Measurements from ENCODE around the gene FRMD4A. TPM values are rescaled to one million over a fixed set of nuclear protein-coding genes. Genes with fewer than 3 reads are reported as not detected.

FRMD4A gene
- total and polyA plus RNA-seq, 12 donors: 17.4 to 43.4 (median 30.3) TPM

DNA sequence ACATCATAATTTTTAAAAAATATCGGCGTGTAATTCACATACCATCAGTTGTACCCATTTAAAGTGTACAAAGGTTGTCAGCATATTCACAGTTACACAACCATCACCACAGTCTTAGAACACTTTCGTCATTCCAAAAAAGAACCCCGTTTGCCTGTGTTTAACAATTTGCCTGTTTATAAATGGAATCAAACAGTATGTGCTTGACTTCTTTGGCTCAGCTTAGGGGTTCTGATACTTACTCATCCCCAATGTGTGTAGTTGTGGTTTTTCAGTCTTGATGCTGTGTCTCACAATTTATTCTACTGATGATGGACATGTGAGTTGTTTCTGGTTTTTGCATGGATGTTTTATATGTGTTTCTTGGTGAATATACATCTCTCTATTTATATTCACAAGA lies 693.9 kb downstream of the FRMD4A start:
- peak overlapping the region in 1 of 10 donors; percentile 11 for H3K27ac ChIP-seq
- DNase-seq (no peak), ATAC-seq (no peak)
- peaks cover 0 to 40% (median 19%) of the 10 kb centered on the region in 9 donors for H3K4me1 ChIP-seq
- intact Hi-C loops (cut with DNase I): no loop called here
- H3K9me3 ChIP-seq: peaks cover 0 to 3% (median 0%) of the 10 kb centered on the region in 11 donors
- H3K4me3 ChIP-seq: no peak overlapping the region
- TF ChIP-seq, protein P1, sequence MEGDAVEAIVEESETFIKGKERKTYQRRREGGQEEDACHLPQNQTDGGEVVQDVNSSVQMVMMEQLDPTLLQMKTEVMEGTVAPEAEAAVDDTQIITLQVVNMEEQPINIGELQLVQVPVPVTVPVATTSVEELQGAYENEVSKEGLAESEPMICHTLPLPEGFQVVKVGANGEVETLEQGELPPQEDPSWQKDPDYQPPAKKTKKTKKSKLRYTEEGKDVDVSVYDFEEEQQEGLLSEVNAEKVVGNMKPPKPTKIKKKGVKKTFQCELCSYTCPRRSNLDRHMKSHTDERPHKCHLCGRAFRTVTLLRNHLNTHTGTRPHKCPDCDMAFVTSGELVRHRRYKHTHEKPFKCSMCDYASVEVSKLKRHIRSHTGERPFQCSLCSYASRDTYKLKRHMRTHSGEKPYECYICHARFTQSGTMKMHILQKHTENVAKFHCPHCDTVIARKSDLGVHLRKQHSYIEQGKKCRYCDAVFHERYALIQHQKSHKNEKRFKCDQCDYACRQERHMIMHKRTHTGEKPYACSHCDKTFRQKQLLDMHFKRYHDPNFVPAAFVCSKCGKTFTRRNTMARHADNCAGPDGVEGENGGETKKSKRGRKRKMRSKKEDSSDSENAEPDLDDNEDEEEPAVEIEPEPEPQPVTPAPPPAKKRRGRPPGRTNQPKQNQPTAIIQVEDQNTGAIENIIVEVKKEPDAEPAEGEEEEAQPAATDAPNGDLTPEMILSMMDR (IDR thresholded peaks at IDR 0.05): no peak
- WGBS, 2 donors: 95 to 96% methylated on average over 4 of the region's 4 CpGs
- H3K27me3 ChIP-seq: no peaks in the 10 kb centered on the region
- H3K36me3 ChIP-seq: peaks cover 0 to 39% (median 0%) of the 10 kb centered on the region in 9 donors

DNA sequence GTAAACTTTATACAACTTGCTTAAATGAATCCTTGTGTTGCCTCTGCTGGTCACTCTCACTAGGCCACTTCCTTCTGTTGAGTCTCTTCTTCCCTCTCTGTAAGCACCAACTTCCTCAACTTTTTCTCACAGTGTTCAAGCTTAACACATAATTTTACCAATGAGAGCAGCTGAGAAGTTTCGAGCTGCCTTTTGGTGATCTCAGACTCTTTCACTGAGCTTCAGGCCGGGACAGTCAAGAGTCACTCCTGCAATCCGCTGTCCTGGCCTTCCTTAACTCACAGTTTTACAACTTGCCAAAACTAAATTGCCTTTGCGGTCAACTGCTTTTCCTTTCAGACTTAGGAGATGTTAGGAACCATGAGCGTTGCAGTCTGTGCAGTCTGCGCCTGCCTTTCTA lies 696.5 kb downstream of the FRMD4A start:
- Histone ChIP-seq H3K9me3 (no peaks in the 10 kb centered on the region), H3K4me3 (no peak overlapping the region), H3K4me1 (peaks cover 0 to 48% (median 19%) of the 10 kb centered on the region in 9 donors), H3K27ac (peak overlapping the region; percentile 59 to 91 (median 82)), H3K27me3 (no peaks in the 10 kb centered on the region), H3K36me3 (peaks cover 0 to 46% (median 0%) of the 10 kb centered on the region in 9 donors)
- WGBS, 2 donors: 74 to 75% methylated on average over 6 of the region's 6 CpGs
- intact Hi-C loops (cut with DNase I): no loop called here
- DNase-seq: peak in 1 of 2 donors; percentile 32
- ATAC-seq: peak; percentile 42 to 76 (median 50)
- TF ChIP-seq, protein P1 (IDR thresholded peaks at IDR 0.05): no peak

DNA sequence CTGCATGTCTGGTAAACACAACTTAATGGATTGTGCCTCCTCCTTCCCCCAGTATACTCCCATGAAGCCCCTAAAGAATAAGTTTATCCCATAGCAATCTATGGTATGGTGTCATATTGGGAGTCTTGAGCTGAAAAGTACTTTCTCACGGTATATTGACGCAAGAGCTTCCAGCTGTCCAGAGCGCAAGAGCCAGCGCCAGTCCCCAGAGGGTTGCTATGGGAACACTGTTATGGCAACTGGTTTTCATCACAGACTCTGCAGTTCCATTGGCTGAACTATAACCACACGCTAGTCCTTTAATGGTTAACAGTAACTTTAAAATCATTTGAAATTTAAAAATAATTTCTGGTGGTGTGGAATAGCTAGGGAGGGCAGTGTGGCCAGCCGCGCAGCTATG lies 697.0 kb downstream of the FRMD4A start:
- DNase-seq: peak; percentile 76 to 84
- ATAC-seq: peak; percentile 88 to 92 (median 92)
- peaks cover 0 to 44% (median 0%) of the 10 kb centered on the region in 9 donors for H3K36me3 ChIP-seq
- H3K9me3 ChIP-seq: no peaks in the 10 kb centered on the region
- peak overlapping the region in 2 of 10 donors; percentile 6 to 7 for H3K4me3 ChIP-seq
- peak overlapping the region; percentile 66 to 94 (median 84) for H3K27ac ChIP-seq
- H3K4me1 ChIP-seq: peaks cover 0 to 48% (median 19%) of the 10 kb centered on the region in 9 donors
- TF ChIP-seq, protein P1 (IDR thresholded peaks at IDR 0.05): no peak
- no peaks in the 10 kb centered on the region for H3K27me3 ChIP-seq
- intact Hi-C loops (cut with DNase I): no loop called here
- 65 to 73% methylated on average over 7 of the region's 7 CpGs for WGBS, 2 donors

DNA sequence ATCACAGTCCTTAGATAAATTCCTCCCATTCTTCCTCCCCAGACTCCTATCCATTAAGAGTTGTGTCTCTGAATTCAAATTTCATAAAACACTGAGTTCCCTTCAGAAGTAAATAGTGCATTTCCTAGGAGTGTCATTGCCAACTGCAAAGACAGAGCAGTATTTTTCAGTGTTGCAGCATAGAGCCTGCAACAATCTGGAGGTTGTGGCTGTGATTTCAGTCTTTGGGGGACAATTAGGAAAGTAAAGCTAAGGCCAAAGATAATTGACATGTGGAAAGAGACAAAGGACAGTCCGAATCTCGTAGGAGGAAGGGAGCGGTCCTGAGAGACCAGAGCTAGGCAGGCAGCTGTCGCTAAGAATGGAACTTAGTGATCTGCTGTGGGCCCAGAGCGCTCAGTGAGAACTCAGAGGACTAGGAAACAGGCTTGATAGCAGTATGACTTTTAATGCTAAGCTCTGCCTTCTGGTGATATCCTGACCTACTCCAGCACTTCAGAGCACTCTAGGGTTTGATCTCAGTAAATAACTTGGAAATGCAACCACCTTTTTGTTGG lies 697.8 kb downstream of the FRMD4A start:
- Histone ChIP-seq H3K4me1 (peaks cover 0 to 48% (median 19%) of the 10 kb centered on the region in 9 donors), H3K27me3 (no peaks in the 10 kb centered on the region), H3K9me3 (no peaks in the 10 kb centered on the region), H3K27ac (peak overlapping the region; percentile 64 to 94 (median 84)), H3K36me3 (peaks cover 0 to 40% (median 0%) of the 10 kb centered on the region in 9 donors), H3K4me3 (peak overlapping the region in 1 of 10 donors; percentile 6)
- peak; percentile 37 to 62 for DNase-seq
- intact Hi-C loops (cut with DNase I): no loop called here
- WGBS, 2 donors: 58 to 70% methylated on average over 5 of the region's 5 CpGs
- ATAC-seq: peak; percentile 71 to 88 (median 82)
- TF ChIP-seq, protein P1 (IDR thresholded peaks at IDR 0.05): no peak

All from heart right ventricle (tissue), 16 donors.